HG03558 (cell line): ENCODE results near the gene FBXO31.

Experiments
- ATAC-seq: cut with Tn5 transposase; IDR thresholded peaks from one replicate; pipeline ENCODE4 v1.9.1; 2021; ENCODE audit warnings: moderate number of reproducible peaks; ENCODE audit not compliant: unreplicated experiment; ENCODE audit errors: extremely low read depth

FBXO31 gene

GRCh38 chr16:87295661-87296531 lies 87.7 kb downstream of the FBXO31 start:
- no peak for ATAC-seq

- no peak for ATAC-seq
Observed at GRCh38 chr16:87295259-87295658, 88.3 kb downstream of the FBXO31 start.

- ATAC-seq = no peak
Observed at GRCh38 chr16:87293990-87294389, 89.6 kb downstream of the FBXO31 start.

GRCh38 chr16:87291944-87292343 lies 91.6 kb downstream of the FBXO31 start:
- ATAC-seq = no peak

- ATAC-seq = no peak
Observed at GRCh38 chr16:87288753-87289362, 94.7 kb downstream of the FBXO31 start.

- no peak for ATAC-seq
Observed at GRCh38 chr16:87286839-87287626, 96.5 kb downstream of the FBXO31 start.

GRCh38 chr16:87284183-87284582 lies 99.4 kb downstream of the FBXO31 start:
- ATAC-seq = no peak

GRCh38 chr16:87279094-87279658 lies 104.4 kb downstream of the FBXO31 start:
- ATAC-seq = no peak

- no peak for ATAC-seq
Observed at GRCh38 chr16:87278191-87279093, 105.1 kb downstream of the FBXO31 start.
